IPS-NIHi11 (cell line): Measurements from ENCODE around the gene TRMO.

ENCODE experiments used
- DNase-seq: peaks from one replicate; pipeline ENCODE4 v3.0.0; 2012; ENCODE audit warnings: mixed read lengths, low spot score

The TRMO gene

DNA sequence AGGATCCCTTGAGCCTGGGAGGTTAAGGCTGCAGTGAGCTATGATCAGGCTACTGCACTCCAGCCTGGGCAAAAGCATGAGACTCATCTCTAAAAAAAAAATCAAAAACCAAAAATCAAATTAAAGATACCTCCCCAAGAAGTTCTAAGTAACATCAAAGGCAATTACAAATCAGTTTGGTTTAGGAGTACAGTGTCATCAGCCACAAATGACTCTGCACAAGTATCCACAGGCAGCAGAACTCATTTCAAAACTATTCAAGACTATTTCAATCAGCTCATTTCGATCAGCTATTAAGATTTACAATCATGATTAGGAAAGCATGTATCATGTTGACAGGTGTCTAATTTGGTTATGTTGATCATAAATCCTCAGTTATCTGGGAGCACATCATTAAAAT is 19.1 kb downstream of the TRMO start:
- no peak for DNase-seq

DNA sequence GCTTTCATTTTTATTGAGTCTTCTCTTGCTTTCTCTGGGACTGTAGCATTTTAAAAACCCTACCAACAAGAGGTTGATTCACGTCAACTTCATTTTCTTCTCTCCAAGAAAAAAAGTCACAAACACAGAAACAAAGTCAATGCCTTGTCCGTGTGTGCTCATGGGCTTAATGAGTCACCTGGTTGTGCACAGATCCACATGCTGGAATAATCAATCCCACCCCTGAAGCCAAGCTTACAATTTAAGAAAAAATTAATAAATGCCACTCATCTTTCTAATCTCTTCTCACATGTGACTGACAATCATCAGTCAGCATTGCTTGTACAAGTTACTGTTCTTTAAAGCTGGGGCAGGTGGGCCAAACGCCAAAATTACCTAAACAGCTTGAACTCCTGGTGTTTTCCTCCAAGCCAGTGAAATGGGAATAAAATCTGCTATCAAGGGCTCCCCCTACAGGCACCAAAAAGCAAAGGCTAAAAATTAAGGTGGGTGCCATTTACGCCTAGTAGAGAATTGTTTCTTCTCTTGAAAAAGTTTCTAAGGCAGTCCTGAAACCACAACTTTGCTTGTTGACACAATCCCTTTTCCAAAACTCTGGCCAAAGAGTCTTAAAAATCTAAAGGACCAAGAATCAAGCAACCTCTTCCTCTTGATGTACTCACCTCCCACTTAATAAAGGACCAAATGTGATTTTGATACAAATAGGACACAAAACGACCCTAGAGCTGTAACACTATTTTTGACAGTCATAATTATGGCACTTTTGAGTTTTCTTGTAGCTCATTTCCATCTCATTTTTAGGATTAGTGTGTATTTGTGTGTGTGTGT is 21.3 kb downstream of the TRMO start:
- peak; percentile 72 for DNase-seq

DNA sequence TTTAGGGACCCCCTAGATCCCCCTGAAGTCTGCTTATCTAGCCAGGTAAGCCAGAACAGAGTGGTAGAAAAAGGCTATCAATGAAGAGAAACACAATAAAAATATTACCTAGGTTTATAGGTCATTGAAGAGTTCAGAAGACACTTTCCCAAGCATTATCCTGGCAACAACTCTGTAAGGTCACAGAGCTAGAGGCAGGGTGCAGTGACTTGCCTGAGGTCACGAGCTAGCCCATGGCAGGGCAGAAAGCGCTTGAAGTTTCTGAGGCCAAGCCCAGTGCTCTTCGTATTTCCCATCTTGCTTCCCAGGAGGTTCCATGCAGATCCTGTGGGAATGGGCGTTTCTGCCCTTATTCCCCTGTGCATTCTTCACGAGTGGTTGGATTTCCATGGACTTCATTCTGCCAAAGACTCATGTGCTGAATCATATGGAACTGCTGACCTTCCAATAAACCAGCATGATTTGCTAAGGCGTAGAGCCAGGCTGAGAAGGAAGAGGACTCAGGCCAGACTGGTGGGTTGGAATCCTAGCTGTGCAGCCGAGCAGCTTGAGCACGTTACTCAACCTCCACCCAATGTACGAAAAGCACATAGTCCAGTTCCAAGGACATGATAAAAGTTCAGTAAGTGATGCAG is 22.1 kb downstream of the TRMO start:
- no peak for DNase-seq

DNA sequence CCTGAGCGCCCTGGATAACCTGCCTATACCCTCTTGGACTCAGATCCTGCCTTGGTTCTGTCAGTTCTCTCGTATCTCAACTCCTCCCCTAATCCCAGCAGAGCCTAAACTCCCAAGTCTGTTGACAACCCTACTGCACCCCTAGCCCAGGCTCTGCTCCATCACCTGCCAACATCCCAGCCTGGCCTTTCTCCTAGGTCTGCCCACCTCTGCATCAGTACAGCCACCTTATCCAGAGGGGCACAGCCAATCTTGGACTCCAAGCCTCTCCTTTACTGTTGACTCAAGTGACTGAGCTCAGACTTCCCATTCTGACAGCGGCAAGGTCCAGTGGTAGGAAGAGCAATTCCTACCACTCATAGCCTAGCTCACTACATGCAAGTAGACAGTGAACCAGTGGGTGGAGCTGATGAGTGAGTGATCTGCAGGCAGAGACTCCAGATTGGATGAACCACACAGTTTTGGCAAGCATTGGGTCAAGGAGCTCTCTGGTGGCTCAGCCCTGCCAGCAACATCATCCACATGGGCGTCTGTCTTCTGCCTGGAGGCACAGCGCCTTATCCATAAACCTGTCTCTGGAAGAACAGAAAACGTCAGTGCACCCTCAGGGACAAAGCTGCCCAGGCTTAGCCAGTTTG is 26.5 kb downstream of the TRMO start:
- DNase-seq: peak; percentile 63

DNA sequence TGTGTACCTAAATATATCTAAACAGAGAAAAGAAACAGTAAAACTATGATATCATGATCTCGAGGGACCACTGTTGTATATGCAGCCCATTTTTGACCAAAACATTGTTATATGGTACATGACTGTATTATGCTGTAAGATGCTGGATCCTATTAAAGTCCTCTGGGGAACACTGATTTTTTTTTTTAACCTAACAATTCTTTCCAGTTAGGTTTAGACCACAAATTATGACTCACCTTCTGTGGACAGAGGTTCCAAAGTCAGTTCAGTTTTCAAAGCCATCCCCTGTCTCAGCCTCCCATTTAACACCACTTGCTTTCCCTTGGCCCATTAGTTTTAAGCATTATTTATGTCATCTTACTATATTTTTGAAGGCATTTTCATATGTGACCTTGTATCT is 27.1 kb downstream of the TRMO start:
- DNase-seq: no peak

DNA sequence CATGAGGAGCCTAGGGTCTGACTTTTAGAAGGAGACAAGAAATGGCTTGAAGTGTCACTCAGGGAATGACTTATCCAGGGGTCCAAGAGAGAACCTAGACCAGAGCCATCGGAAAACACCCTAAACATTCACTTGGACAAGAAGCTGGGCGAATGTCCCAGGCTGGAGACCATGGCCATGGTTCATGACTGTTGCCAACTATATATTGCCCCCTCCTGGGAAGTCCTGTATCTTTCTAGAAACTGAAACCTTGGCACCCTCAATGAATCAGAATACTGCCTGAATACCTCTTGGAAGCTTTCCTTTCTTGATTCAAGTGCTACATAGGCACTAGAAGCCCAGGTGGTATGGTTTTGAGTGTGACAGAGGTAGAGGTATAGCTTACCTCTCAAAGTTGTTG is 29.9 kb downstream of the TRMO start:
- DNase-seq: no peak

DNA sequence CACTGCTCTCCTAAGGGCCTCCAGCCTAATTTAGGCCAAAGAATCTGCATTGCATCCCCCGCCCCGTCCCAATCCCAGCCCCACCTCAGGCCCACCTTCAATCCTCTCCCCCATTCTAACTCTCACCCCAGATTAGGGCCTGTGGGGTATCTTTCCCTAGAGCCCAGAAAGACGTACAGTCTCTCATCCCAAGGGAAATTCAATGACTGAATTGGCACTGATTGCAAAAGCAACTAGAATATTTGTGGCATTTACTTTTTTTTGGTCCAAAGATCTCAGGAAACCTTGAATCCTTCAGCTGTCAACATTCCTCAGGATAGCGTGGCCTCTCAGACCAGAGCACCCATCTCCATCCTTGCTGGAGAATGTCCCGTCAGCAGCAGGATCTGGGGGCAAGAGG is 30.6 kb downstream of the TRMO start:
- DNase-seq: no peak

DNA sequence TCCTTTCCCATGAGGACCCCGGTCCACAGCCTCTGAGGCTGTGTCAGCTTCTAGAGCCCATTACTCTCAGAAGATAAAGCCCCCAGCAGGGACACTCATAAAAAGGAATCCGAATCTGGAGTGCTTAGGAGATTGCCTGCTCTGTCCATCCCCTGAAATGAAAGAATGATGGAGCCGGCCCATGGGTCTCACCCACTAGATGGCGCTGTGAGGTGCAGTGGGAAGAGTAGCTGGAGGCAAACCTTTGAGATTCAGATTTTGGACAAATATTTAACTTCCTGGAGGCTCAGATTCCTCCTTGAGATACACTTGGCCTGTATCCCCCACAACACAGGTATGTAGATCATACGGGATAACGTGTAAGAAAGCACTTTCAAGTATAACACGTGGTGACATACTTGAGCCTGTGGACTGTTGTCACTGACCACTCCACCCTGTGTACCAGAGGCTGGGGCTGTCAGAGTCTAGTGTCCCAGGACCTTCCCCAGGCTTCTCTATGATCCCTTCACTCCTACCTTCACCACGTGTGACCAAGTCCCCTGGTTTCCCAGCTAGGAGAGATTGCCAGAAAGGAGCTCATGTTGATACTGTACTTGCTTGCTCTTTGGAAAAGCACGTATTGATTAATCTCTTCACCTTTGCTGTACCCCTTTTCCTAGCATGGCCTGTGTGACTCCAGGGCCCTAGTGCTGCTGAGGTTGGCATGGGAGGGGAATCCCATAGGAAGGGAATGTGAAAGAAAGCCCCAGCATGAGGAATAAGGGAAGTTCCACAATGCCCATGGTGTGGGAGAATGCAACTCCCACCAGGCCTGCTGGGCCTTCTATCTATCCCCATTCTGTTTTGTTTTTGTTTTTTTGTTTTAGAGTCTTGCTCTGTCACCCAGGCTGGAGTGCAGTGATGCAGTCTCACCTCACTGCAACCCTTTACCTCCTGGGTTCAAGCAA is 32.1 kb downstream of the TRMO start:
- DNase-seq: peak; percentile 77

DNA sequence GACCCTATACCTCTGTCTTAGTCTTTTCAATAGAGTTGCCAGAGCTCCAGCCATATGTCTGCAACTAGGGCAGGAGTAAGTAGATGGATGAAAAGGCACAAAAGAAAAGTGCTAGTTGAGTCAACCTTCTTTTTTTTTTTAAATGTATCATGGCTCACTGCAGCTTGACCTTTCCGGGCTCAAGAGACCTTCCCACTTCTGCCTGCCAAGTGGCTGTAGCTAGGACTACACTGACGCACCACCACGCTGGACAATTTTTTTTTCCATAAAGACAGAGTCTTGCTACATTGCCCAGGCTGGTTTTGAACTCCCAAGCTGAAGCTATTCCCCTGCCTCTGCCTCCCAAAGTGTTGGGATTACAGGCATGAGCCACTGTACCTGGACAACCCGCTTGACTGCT is 42.0 kb downstream of the TRMO start:
- no peak for DNase-seq

DNA sequence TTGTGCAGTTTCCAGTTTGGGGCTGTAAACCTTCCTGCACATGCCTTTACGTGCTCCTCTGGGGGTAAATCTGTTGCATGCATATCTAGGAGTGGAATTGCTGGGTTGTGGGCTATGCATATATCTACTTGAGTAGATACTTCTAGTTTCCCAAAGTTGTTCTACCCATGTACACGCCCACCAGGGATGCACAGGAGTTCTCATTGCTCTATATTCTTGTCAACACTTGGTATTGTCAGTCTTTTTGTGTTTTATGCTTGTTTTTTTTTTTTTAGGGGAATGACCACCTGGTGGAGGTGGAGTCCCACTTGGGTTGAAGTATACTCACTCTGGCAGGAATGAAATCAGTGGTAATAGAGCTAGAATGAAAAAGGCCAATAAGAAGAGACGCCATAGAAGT is 46.2 kb downstream of the TRMO start:
- DNase-seq: no peak

DNA sequence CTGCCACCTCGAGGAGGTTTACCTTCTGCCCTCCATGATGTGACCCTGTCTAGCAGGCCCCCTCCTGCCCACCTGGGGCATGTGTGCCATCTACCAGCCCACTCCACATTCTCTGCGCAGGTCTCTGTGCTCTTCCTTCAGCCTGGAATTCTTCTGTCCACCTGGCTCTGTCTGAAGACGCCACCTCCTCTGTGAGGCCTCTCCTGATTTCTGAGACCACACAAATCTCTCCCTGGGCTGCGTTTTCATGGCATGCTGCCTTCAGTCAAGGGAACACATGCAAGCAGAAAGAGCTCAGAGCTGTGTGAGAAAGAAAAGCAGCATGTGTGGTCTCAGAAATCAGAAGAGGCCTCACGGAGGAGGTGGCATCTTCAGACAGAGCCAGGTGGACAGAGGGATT is 47.2 kb downstream of the TRMO start:
- DNase-seq: no peak

DNA sequence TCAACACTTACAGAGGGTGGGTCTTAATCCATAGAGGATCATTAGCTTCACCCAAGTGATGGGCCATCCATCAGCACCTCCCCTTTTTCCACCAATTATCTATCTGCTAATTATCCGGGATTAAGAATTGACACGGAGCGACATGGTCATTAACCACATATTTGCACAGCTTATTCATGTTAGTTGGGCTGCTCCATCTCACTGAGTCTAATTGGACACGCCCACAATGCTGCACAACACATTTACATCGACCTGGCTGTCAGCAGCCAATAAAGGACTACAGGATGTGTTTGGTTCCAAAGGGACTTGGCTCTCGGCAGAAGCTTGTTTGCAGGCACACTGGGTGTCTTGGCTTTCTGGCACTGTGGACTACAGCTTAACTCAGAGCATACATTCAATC is 47.7 kb downstream of the TRMO start:
- DNase-seq: no peak

DNA sequence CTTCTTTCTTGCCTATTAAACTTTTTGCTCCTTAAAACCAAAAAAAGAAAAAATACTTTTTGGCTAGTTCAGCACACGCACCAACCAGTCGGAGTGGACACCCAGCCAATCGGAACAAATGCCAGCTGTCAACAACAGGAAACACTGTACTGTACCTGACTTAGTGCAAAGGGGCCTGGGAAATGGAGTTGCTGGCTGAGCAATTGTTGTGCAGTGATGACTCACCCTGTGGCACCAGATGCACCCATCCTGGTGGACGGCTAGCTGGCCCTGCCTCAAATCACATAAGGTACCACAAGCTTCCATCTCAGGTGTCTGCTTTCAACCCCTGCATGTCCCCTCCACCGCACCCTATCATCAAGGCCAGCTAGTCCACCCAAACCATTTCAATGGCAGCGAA is 48.4 kb downstream of the TRMO start:
- no peak for DNase-seq

DNA sequence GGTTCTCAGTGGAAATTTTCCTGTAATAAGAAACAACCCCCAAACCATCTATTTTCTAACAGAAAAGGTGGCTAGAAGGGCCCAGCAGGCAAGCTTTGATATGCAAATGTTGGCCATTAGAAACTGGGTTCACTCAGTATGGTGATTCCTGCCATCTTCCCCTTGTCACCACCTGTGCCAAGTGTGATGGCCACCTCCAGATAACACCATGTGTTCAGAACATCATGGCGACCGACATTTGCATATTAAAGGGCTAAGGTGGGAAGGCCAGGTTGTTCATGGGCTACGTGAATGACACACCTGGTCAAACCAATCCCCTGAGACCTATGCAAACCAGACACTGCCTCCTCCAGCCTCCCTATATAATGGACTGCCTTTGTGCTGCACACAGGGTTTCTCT is 48.9 kb downstream of the TRMO start:
- no peak for DNase-seq

DNA sequence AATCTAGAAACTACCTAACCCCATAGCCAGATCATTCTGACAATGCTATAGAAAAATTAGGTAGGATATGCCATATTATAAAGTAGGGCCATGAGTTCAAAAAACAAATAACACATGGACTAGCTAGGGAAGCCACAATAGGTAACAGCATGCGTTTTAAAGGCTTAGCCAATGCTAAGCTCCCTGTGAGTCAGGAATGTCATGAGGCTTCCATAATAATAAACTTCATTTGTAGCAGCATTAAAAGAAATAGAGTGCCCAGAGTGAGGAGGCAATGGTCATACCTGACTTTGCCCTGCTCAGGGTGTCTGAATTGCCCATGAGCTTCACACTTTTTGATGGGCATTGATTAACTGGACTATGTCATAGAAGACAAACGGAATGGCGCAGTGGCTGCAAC is 53.4 kb downstream of the TRMO start:
- no peak for DNase-seq

DNA sequence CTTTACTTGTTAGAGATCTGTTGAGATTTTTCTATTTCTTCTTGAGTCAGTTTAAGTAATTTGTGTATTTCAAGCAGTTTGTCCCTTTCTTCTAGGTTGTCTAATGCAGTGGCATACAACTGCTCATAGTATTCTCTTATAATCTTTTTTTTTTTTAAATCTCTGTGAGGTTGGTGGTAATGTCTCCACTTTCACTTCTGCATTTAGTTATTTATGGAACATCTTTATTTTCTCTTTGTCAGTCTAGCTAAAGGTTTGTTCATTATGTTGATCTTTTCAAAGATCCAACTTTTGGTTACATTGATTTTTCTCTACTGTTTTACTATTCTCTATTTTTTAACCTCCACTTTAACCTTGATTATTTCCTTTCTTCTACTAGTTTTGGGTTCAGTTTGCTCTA is 55.5 kb downstream of the TRMO start:
- DNase-seq: no peak

DNA sequence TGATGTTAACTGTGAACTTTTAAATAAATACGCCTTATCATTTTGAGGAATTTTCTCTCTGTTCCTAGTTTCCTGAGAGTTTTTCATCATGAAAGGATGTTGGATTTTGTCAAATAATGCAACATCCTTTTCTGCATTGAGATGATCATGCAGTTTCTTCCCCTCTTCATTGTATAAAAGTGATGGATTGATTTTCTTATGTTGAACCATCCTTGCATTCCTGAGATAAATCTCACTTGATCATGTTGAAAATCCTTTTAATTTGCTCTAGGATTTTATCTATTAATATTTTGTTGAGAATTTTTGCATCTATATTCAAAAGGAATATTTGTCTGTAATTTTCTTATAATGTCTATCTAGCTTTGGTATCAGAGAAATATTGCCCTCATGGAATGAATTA is 56.0 kb downstream of the TRMO start:
- no peak for DNase-seq

DNA sequence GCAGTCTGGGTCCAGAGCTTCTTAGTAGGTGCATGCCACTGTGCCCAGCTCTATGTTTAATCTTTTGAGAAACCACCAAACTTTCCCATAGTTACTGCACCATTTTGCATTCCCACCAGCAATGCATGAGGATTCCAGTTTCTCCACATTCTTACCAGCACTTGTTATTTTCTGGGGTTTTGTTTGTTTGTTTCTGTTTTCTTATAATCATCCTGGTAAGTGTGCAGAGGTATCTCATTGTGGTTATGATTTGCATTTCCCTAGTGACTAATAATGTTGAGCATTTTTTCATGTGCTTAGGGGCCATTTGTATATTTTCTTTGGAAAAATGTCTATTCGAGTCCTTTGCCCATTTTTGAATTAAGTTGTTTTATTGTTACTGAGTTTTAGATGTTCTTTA is 57.9 kb downstream of the TRMO start:
- no peak for DNase-seq

DNA sequence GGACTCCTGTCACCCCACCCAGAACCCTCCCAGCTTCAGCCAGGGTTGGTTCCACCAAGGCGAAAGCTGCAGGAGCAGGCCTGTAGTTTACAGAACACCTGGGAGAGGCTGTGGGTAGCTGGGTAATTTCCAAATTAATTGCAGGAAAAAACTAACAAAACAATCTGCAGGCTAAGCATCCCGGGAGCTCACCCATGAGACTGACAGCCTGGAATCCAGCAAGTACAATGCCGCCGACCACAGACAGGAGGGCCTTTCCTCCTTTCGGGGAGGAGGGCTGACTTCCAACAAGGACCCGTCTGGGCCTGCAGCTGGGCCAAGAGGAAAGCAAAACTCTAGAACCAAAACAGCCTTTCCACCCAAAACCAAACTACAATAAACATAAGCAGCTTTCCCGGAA is 59.0 kb downstream of the TRMO start:
- DNase-seq: no peak

DNA sequence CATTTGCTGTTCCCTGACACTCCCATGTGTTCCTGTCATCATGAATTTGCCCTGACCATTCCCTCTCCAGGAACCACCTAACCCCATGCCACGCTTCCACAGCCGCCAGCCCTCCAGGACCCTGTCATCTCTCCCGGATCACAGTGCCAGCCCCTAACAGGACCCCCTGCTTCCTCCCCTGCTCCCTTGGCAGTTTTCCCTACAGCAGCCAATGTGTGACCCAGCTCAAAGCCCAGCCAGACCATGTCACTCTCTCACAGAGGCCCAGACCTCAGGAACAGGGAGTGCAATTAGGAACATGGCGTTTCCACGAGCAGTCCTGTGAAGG is 61.2 kb downstream of the TRMO start:
- no peak for DNase-seq

DNA sequence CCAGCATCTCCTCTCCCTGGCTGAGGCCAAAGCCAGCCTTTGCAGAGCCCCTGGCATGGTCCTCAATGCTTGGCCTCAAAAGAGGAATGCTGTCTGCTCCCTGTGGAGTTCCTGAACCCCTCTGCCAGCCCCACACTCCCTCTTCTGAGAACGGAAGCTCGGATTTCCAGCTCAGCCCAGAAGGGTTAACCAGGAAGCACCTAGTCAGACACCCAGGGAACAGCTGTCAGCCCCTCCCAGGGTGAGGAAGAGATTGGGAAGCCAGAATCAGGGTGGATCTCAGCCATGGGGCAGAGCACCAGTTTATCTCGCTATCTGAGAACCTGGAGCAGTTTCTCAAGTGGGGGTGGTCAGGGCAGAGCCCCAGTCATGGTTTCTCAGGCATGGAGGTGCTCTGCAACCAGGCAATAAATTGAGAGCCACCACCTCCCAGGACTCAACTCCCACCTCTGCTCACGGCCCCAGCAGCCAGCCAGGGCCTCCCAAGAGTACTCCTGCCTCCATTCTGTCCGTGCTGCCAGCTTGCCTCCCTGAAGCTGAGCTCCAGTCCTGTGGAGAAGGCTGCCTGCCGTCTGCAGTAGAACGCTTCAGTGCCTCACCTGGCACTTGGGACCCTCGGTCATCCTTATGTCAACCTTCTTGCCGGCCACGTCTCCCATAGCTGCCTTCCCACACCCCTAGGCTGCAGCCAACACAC is 61.7 kb downstream of the TRMO start:
- DNase-seq: no peak

DNA sequence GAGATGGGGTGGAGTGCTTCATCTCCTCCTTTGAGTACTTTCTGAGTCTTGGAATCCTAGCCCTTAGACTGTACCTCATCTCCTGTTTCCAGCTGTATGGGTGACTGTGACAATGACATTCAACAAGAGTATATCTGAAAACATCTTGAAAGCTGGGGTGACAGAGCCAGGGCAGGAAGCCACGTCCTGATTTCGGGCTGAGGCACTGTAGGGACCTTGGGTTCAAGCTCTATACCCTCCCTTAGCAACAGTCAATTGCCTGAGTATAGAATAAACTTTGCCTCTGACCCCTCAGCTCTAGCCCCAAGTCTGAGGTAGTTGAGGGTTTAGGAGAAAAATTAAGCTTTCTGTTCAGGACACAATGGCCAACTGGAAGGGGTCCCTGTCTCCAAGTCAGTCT is 63.0 kb downstream of the TRMO start:
- DNase-seq: no peak
